CD4-positive, alpha-beta T cell (primary cell): ENCODE results near the gene MCIDAS. TPM values are rescaled to one million over a fixed set of nuclear protein-coding genes. Genes with fewer than 3 reads are reported as not detected.
A peak's percentile ranks its signal among the peaks of the same experiment; 100 is the strongest.

Experiments used
- ATAC-seq: fragments of 200-7000 bp; cut with Tn5 transposase; one replicate; pipeline ENCODE4 v1.10.0; 2022; ENCODE audit warnings: mild to moderate bottlenecking; ENCODE audit not compliant: poor library complexity
- CTCF ChIA-PET: fragments of 350-600 bp; sonication (Branson Sonifier 250); formaldehyde crosslinking; loops from one replicate; lab custom pipeline; 2021; ENCODE audit warnings: antibody characterized with exemption, inconsistent platforms; lab: Charles Lee
- POLR2A ChIA-PET: fragments of 350-600 bp; sonication (Branson Sonifier 250); formaldehyde crosslinking; loops from one replicate; lab custom pipeline; 2021; ENCODE audit warnings: antibody characterized with exemption, inconsistent platforms; lab: Charles Lee
- DNase-seq, 14 experiments: peaks; one replicate each; pipeline ENCODE4 v3.0.0-alpha.2; 2013 to 2020; ENCODE audit warnings: mixed read lengths in 2 of 14
- H3K27ac ChIP-seq, 2 donors: one replicate each; pipeline versions ENCODE4 v1.5.1 to v1.7.0; 2013; ENCODE audit warnings: low read length in 2 of 2, low read depth in 1 of 2, mild to moderate bottlenecking in 1 of 2
- H3K27me3 ChIP-seq, 2 experiments: 1 replicate in 1 of 2; 2 replicates in 1 of 2; pipeline versions ENCODE4 v1.6.1 to v1.7.0; 2013; ENCODE audit warnings: low read length in 2 of 2, control low read depth in 1 of 2, mild to moderate bottlenecking in 1 of 2, moderate library complexity in 1 of 2; ENCODE audit not compliant: insufficient read depth in 2 of 2, control insufficient read depth in 1 of 2
- H3K36me3 ChIP-seq: one replicate; pipeline ENCODE4 v1.6.1; 2013; ENCODE audit warnings: low read length, control low read depth; ENCODE audit not compliant: insufficient read depth
- H3K4me1 ChIP-seq: one replicate; pipeline ENCODE4 v1.6.1; 2013; ENCODE audit warnings: low read length, control low read depth; ENCODE audit not compliant: insufficient read depth
- H3K4me3 ChIP-seq: one replicate; pipeline ENCODE4 v1.5.1; 2013; ENCODE audit warnings: mild to moderate bottlenecking, low read length, moderate library complexity
- H3K9me3 ChIP-seq, 2 experiments: 1 replicate in 1 of 2; 2 replicates in 1 of 2; pipeline versions ENCODE4 v1.6.1 to v1.7.0; 2013; ENCODE audit warnings: low read length in 2 of 2, mild to moderate bottlenecking in 2 of 2, control low read depth in 1 of 2, moderate library complexity in 1 of 2; ENCODE audit not compliant: control insufficient read depth in 1 of 2, insufficient read depth in 1 of 2
- H3K27ac Mint-ChIP-seq: one replicate; pipeline ENCODE4 v1.8.0; 2020; ENCODE audit warnings: mixed read lengths
- H3K27me3 Mint-ChIP-seq: one replicate; pipeline ENCODE4 v1.8.0; 2021; ENCODE audit warnings: mixed read lengths
- H3K36me3 Mint-ChIP-seq: one replicate; pipeline ENCODE4 v1.8.0; 2021; ENCODE audit warnings: low read depth, mixed read lengths
- H3K4me1 Mint-ChIP-seq: one replicate; pipeline ENCODE4 v1.8.0; 2021; ENCODE audit warnings: low read depth, mixed read lengths
- H3K4me3 Mint-ChIP-seq: one replicate; pipeline ENCODE4 v1.8.0; 2020; ENCODE audit warnings: mild to moderate bottlenecking, mixed read lengths
- H3K9me3 Mint-ChIP-seq: one replicate; pipeline ENCODE4 v1.8.0; 2020; ENCODE audit warnings: mixed read lengths
- CTCF ChIP-seq: fragments of 200-600 bp; IDR thresholded peaks from one replicate; pipeline ENCODE4 v1.8.0; 2022; ENCODE audit warnings: antibody characterized with exemption, mild to moderate bottlenecking
- intact Hi-C, 2 experiments: fragments of 100-400 bp; cut with DNase I in 1 of 2; cut with micrococcal nuclease in 1 of 2; formaldehyde crosslinking; loops; one replicate each; pipeline versions ENCODE4 v1.15.1 to v1.9.0; 2023 to 2025; cut with DNase I, micrococcal nuclease
- total RNA-seq, 174 experiments: library from RNA in 2 of 174; stranded (reverse) in 2 of 174; gene quantifications; one replicate each; pipeline ENCODE4 v1.2.3 and lab custom pipeline; 2021 to 2026

The MCIDAS gene
- total RNA-seq, 2 experiments from 2014 or later = not detected

- ChIA-PET CTCF (interaction anchor here (0.9 kb wide), 1 partner anchor 9 kb away, joined by 3 read pairs; no protein-coding TSS in a partner anchor), POLR2A (interaction anchor here (0.6 kb wide), 1 partner anchor 63 kb away, joined by 3 read pairs; no protein-coding TSS in a partner anchor)
- Mint-ChIP-seq H3K27me3 (peaks cover 87% of the 10 kb centered on the region), H3K4me1 (peaks cover 43% of the 10 kb centered on the region), H3K36me3 (no peaks in the 10 kb centered on the region), H3K27ac (no peak overlapping the region), H3K4me3 (peak overlapping the region; percentile 39), H3K9me3 (no peaks in the 10 kb centered on the region)
- H3K4me3 ChIP-seq = no peak overlapping the region
- intact Hi-C loops = loop anchor here (5.0 to 10.0 kb wide), 2 partner anchors 57 to 129 kb away; partner anchors contain the start of genes CCNO (in 1 of the 2), DHX29 (in 1 of the 2) and MTREX (in 1 of the 2)
- peaks cover 28% of the 10 kb centered on the region for H3K4me1 ChIP-seq
- H3K36me3 ChIP-seq = no peaks in the 10 kb centered on the region
- no peak for DNase-seq
- H3K27ac ChIP-seq = no peak overlapping the region
- no peak for TF ChIP-seq CTCF
- peaks cover 51 to 76% of the 10 kb centered on the region in 2 experiments for H3K27me3 ChIP-seq
- no peak for ATAC-seq
- H3K9me3 ChIP-seq = peaks cover 0 to 6% of the 10 kb centered on the region in 2 experiments
These were observed 51.3 kb downstream of the MCIDAS start for GRCh38 chr5:55175781-55176175.

- Histone ChIP-seq H3K27me3 (peaks cover 47 to 80% of the 10 kb centered on the region in 2 experiments), H3K4me1 (peaks cover 28% of the 10 kb centered on the region), H3K27ac (no peak overlapping the region), H3K4me3 (peak overlapping the region; percentile 51), H3K9me3 (peaks cover 0 to 6% of the 10 kb centered on the region in 2 experiments), H3K36me3 (no peaks in the 10 kb centered on the region)
- intact Hi-C loops = loop anchor here (5.0 to 10.0 kb wide), 5 partner anchors 59 to 519 kb away; partner anchors contain the start of genes CCNO (in 1 of the 2), DHX29 (in 1 of the 2) and MTREX (in 1 of the 2)
- no peak for TF ChIP-seq CTCF
- ATAC-seq (peak; percentile 10), DNase-seq (no peak)
- ChIA-PET CTCF (interaction anchor here (1.4 kb wide), 1 partner anchor 60 kb away, joined by 4 read pairs; the partner anchor contains the start of gene CCNO), POLR2A (no interaction called here)
- Mint-ChIP-seq H3K36me3 (no peaks in the 10 kb centered on the region), H3K27me3 (peaks cover 86% of the 10 kb centered on the region), H3K4me1 (peaks cover 43% of the 10 kb centered on the region), H3K9me3 (no peaks in the 10 kb centered on the region), H3K4me3 (peak overlapping the region; percentile 89), H3K27ac (no peak overlapping the region)
These were observed 53.4 kb downstream of the MCIDAS start for GRCh38 chr5:55173687-55174230.

- DNase-seq (peak; percentile 11 to 92 (median 51)), ATAC-seq (peak; percentile 66)
- ChIA-PET CTCF (interaction anchor here (0.6 to 1.4 kb wide), 4 partner anchors 27 to 264 kb away, joined by 3 to 4 read pairs (median 4); no protein-coding TSS in a partner anchor), POLR2A (no interaction called here)
- H3K27me3 Mint-ChIP-seq = peaks cover 86% of the 10 kb centered on the region
- Histone ChIP-seq H3K36me3 (no peaks in the 10 kb centered on the region), H3K4me1 (peaks cover 28% of the 10 kb centered on the region), H3K27ac (no peak within 1 kb of the TSS), H3K27me3 (peaks cover 48 to 83% of the 10 kb centered on the region in 2 experiments), H3K4me3 (peak within 1 kb of the TSS; percentile 63), H3K9me3 (peaks cover 0 to 6% of the 10 kb centered on the region in 2 experiments)
- H3K36me3 Mint-ChIP-seq = no peaks in the 10 kb centered on the region
- intact Hi-C loops = loop anchor here (5.0 to 10.0 kb wide), 5 partner anchors 59 to 519 kb away; partner anchors contain the start of genes CCNO (in 1 of the 2), DHX29 (in 1 of the 2) and MTREX (in 1 of the 2)
- H3K27ac Mint-ChIP-seq = no peak within 1 kb of the TSS
- H3K9me3 Mint-ChIP-seq = no peaks in the 10 kb centered on the region
- TF ChIP-seq CTCF = no peak
- peak within 1 kb of the TSS; percentile 89 for H3K4me3 Mint-ChIP-seq
- H3K4me1 Mint-ChIP-seq = peaks cover 43% of the 10 kb centered on the region
These were observed 54.0 kb downstream of the MCIDAS start, which contains the start of gene CDC20B for GRCh38 chr5:55172937-55173686. Gene CDC20B (minus strand): TSS chr5:55173177. CDS start chr5:55173000, 177 bp downstream.
